PC-3 (cell line): ENCODE measurements around the gene AP5S1.
A peak's percentile ranks its signal among the peaks of the same experiment; 100 is the strongest.

Experiments used
- EZH2 ChIP-seq: fragments of 300-600 bp; sonication (generic); IDR thresholded peaks from one replicate; pipeline ENCODE4 v1.6.1; 2017; ENCODE audit warnings: antibody characterized with exemption, mild to moderate bottlenecking, low read length; ENCODE audit not compliant: unreplicated experiment
- EZH2phosphoT487 ChIP-seq: fragments of 300-600 bp; sonication (generic); IDR thresholded peaks from 2 replicates; pipeline ENCODE4 v1.6.1; 2018; ENCODE audit warnings: mild to moderate bottlenecking, antibody characterized with exemption, low read length, borderline replicate concordance
- TF ChIP-seq, protein P1 (sequence below): fragments of 300-600 bp; sonication (generic); conservative IDR thresholded peaks from 2 replicates; pipeline ENCODE4 v1.5.1; 2017; ENCODE audit warnings: antibody characterized with exemption, low read depth, mild to moderate bottlenecking, low read length

GRCh38 chr20:3843490-3843889 is 23.1 kb downstream of the AP5S1 start:
- TF ChIP-seq EZH2 (no peak), EZH2phosphoT487 (no peak)
- TF ChIP-seq, protein P1, sequence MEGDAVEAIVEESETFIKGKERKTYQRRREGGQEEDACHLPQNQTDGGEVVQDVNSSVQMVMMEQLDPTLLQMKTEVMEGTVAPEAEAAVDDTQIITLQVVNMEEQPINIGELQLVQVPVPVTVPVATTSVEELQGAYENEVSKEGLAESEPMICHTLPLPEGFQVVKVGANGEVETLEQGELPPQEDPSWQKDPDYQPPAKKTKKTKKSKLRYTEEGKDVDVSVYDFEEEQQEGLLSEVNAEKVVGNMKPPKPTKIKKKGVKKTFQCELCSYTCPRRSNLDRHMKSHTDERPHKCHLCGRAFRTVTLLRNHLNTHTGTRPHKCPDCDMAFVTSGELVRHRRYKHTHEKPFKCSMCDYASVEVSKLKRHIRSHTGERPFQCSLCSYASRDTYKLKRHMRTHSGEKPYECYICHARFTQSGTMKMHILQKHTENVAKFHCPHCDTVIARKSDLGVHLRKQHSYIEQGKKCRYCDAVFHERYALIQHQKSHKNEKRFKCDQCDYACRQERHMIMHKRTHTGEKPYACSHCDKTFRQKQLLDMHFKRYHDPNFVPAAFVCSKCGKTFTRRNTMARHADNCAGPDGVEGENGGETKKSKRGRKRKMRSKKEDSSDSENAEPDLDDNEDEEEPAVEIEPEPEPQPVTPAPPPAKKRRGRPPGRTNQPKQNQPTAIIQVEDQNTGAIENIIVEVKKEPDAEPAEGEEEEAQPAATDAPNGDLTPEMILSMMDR = 0 out of 2 replicates have a peak, but pooled peaks have one; percentile 7
